ENCODE data around the gene ARHGAP42. TPM values are rescaled to one million over a fixed set of nuclear protein-coding genes. Genes with fewer than 3 reads are reported as not detected.

Gene ARHGAP42
- total and polyA plus RNA-seq, 2 experiments from 2014 or later: 0.74 to 2.7 TPM

DNA sequence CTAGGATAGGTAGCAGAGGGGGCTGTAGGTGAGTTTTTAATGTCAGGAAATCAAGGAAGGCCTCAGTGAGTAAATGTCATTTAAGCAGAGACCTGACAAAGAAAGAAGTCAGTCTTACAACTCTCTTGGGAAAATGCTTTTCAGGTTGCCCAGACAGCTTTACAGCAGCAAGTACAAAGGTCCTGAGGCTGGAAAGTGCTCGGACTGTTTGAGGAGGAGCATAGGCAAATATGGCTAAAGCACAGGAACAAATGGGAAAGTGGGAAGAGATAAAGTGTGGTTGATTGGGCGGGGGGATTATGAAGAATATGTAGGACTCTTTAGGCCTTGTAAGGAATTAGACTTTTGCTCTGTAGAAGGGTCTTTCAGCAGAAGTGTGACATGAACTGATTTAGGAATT lies 125.4 kb downstream of the ARHGAP42 start:
- WGBS, 2 experiments (ENCODE audit: low coverage in 1 of 2, low lambda C conversion rate in 2 of 2, missing lambda C conversion rate in 2 of 2): 95% methylated on average over 2 of the region's 2 CpGs
- H3F3A ChIP-seq (ENCODE audit: insufficient read depth): peaks cover 11% of the 10 kb centered on the region; the same call in 1 of the 2 replicates
- no peaks in the 10 kb centered on the region for H3K36me3 ChIP-seq (ENCODE audit: low read depth)
- in situ Hi-C loops (cut with MboI): no loop called here
- H4K20me1 ChIP-seq (ENCODE audit: insufficient read depth): no peaks in the 10 kb centered on the region
- no peak overlapping the region for H3K4me2 ChIP-seq (ENCODE audit: unreplicated experiment)
- no peak overlapping the region for H3K4me3 ChIP-seq
- peaks cover 17% of the 10 kb centered on the region for H3K4me1 ChIP-seq (ENCODE audit: insufficient read depth)
- H3K79me2 ChIP-seq (ENCODE audit: insufficient read depth): no peaks in the 10 kb centered on the region
- no peaks in the 10 kb centered on the region for H3K27me3 ChIP-seq (replicated peaks; ENCODE audit: insufficient read depth)
- no peaks in the 10 kb centered on the region for H3K9me3 ChIP-seq (ENCODE audit: low read depth)
- DNase-seq: no peak
- H3K27ac ChIP-seq: no peak overlapping the region
- H2AFZ ChIP-seq: no peak overlapping the region
- no peak overlapping the region for H3K9ac ChIP-seq
- no peak for TF ChIP-seq EZH2 (IDR thresholded peaks at IDR 0.05; ENCODE audit: insufficient read depth, poor library complexity, severe bottlenecking)
- no peak for TF ChIP-seq EZH2phosphoT487 (IDR thresholded peaks at IDR 0.05; ENCODE audit: insufficient read depth, low read depth)
- no peaks in the 10 kb centered on the region for H3K9me2 ChIP-seq (ENCODE audit: insufficient read depth)

DNA sequence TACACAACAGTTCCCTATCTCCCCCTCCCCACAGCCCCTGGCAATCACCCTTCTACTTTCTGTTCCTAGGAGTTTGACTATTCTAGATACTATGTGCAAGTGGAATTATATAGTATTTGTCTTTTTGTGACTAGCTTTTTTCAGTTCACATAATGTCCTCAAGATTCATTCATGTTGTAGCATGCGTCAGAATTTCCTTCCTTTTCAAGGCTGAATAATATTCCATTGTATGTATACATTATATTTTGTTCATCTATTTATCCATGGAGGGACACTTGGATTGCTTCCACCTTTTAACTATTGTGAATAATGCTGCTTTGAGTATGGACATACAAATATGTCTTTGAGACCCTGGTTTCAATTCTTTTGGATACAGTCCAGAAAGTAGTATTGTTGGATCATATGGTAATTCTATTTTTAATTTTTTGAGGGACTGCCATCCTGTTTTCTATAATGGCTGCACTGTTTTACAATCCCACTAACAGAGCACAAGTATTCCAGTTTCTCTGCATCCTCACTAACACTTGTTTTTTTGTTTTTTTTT lies 128.8 kb downstream of the ARHGAP42 start:
- WGBS, 2 experiments (ENCODE audit: low coverage in 1 of 2, low lambda C conversion rate in 2 of 2, missing lambda C conversion rate in 2 of 2): 96 to 97% methylated on average over 1 of the region's 1 CpG
- Histone ChIP-seq H3K4me3 (no peak overlapping the region), H3K36me3 (ENCODE audit: low read depth) (no peaks in the 10 kb centered on the region), H3F3A (ENCODE audit: insufficient read depth) (no peaks in the 10 kb centered on the region), H3K27ac (no peak overlapping the region), H3K79me2 (ENCODE audit: insufficient read depth) (no peaks in the 10 kb centered on the region), H3K4me1 (ENCODE audit: insufficient read depth) (no peaks in the 10 kb centered on the region), H3K4me2 (ENCODE audit: unreplicated experiment) (no peak overlapping the region), H3K9ac (no peak overlapping the region), H3K9me3 (ENCODE audit: low read depth) (no peaks in the 10 kb centered on the region), H3K9me2 (ENCODE audit: insufficient read depth) (no peaks in the 10 kb centered on the region), H4K20me1 (ENCODE audit: insufficient read depth) (no peaks in the 10 kb centered on the region), H2AFZ (no peak overlapping the region), H3K27me3 (replicated peaks; ENCODE audit: insufficient read depth) (no peaks in the 10 kb centered on the region)
- no peak for TF ChIP-seq EZH2phosphoT487 (IDR thresholded peaks at IDR 0.05; ENCODE audit: insufficient read depth, low read depth)
- TF ChIP-seq EZH2 (IDR thresholded peaks at IDR 0.05; ENCODE audit: insufficient read depth, poor library complexity, severe bottlenecking): no peak
- in situ Hi-C loops (cut with MboI): no loop called here
- no peak for DNase-seq

DNA sequence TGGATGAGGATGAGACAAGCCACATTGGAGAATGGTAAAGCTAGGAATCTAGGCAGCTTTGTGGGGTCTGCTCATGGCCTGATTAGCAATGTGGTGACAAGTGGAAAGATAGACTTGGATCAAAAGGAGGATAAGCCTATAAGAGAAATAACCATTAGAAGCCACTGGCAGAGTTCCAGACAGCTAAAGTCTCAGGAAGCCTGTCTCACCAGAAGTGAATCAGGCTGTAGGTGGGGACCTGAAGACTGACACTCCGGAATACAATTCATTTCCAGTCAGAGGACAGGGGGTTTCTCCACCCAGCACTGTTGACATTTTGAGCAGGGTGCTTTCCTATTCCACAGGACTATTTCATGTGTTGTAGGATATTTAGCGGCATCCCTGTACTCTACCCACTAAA lies 129.7 kb downstream of the ARHGAP42 start:
- TF ChIP-seq EZH2 (IDR thresholded peaks at IDR 0.05; ENCODE audit: insufficient read depth, poor library complexity, severe bottlenecking): no peak
- no peak for TF ChIP-seq EZH2phosphoT487 (IDR thresholded peaks at IDR 0.05; ENCODE audit: insufficient read depth, low read depth)
- no peak overlapping the region for H3K4me3 ChIP-seq

DNA sequence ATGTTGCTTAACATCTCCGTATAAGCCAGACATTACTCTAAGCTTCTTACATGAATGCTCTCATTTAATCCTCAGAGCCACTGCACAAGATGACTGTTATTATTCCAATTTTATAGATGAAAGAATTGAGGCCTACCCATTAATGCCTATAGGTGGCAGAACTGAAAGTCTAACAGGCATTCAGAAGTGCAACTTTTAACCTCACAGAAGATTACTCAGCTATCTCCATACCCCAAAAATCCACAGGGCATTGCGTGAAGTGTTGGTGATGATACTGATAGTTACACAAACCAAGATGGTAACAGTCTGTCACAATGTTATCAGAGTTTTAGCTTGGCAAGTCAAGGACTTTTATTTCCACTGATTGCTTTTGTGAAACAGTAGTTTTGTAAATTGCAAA lies 130.5 kb downstream of the ARHGAP42 start:
- WGBS, 2 experiments (ENCODE audit: low coverage in 1 of 2, low lambda C conversion rate in 2 of 2, missing lambda C conversion rate in 2 of 2): 81 to 83% methylated on average over 2 of the region's 2 CpGs
- in situ Hi-C loops (cut with MboI): no loop called here

More for the DNA sequence above, 129.7 kb downstream of the ARHGAP42 start:
- Histone ChIP-seq H3K9me3 (ENCODE audit: low read depth) (no peaks in the 10 kb centered on the region), H3K27ac (no peak overlapping the region), H3K79me2 (ENCODE audit: insufficient read depth) (no peaks in the 10 kb centered on the region), H3K27me3 (replicated peaks; ENCODE audit: insufficient read depth) (no peaks in the 10 kb centered on the region), H3K9me2 (ENCODE audit: insufficient read depth) (no peaks in the 10 kb centered on the region), H3K9ac (no peak overlapping the region), H3F3A (ENCODE audit: insufficient read depth) (no peaks in the 10 kb centered on the region), H3K4me2 (ENCODE audit: unreplicated experiment) (no peak overlapping the region), H4K20me1 (ENCODE audit: insufficient read depth) (no peaks in the 10 kb centered on the region), H2AFZ (no peak overlapping the region), H3K36me3 (ENCODE audit: low read depth) (no peaks in the 10 kb centered on the region), H3K4me1 (ENCODE audit: insufficient read depth) (no peaks in the 10 kb centered on the region)
- DNase-seq: no peak
- WGBS, 2 experiments (ENCODE audit: low coverage in 1 of 2, low lambda C conversion rate in 2 of 2, missing lambda C conversion rate in 2 of 2): 94 to 97% methylated on average over 2 of the region's 2 CpGs
- in situ Hi-C loops (cut with MboI): no loop called here

More for the DNA sequence above, 130.5 kb downstream of the ARHGAP42 start:
- no peak overlapping the region for H3K4me2 ChIP-seq (ENCODE audit: unreplicated experiment)
- no peak for DNase-seq
- H2AFZ ChIP-seq: no peak overlapping the region
- H3K36me3 ChIP-seq (ENCODE audit: low read depth): no peaks in the 10 kb centered on the region
- H3K9me3 ChIP-seq (ENCODE audit: low read depth): no peaks in the 10 kb centered on the region
- no peaks in the 10 kb centered on the region for H3K9me2 ChIP-seq (ENCODE audit: insufficient read depth)
- no peak overlapping the region for H3K27ac ChIP-seq
- H3K79me2 ChIP-seq (ENCODE audit: insufficient read depth): no peaks in the 10 kb centered on the region
- no peaks in the 10 kb centered on the region for H3F3A ChIP-seq (ENCODE audit: insufficient read depth)
- no peak overlapping the region for H3K9ac ChIP-seq
- TF ChIP-seq EZH2phosphoT487 (IDR thresholded peaks at IDR 0.05; ENCODE audit: insufficient read depth, low read depth) (no peak), EZH2 (IDR thresholded peaks at IDR 0.05; ENCODE audit: insufficient read depth, poor library complexity, severe bottlenecking) (no peak)
- no peaks in the 10 kb centered on the region for H4K20me1 ChIP-seq (ENCODE audit: insufficient read depth)
- H3K4me3 ChIP-seq: no peak overlapping the region
- H3K27me3 ChIP-seq (replicated peaks; ENCODE audit: insufficient read depth): no peaks in the 10 kb centered on the region
- no peaks in the 10 kb centered on the region for H3K4me1 ChIP-seq (ENCODE audit: insufficient read depth)
